HL-60 (cell line): ENCODE measurements around the gene ITGBL1.

Source experiments
- DNase-seq, 2 experiments: peaks; one replicate each; pipeline ENCODE4 v3.0.0-alpha.2; 2010 to 2020; ENCODE audit warnings: low read depth in 1 of 2, low spot score in 1 of 2
- H3K27ac ChIP-seq: fragments of 250-450 bp; sonication (Bioruptor Pico); replicated peaks from 2 replicates; pipeline ENCODE4 v1.5.1; 2020; ENCODE audit warnings: mild to moderate bottlenecking, moderate library complexity
- H3K27me3 ChIP-seq: fragments of 250-450 bp; sonication (Bioruptor Pico); 2 replicates; pipeline ENCODE4 v1.5.1; 2021; ENCODE audit warnings: mild to moderate bottlenecking, moderate library complexity; ENCODE audit not compliant: insufficient read depth, poor library complexity, severe bottlenecking
- H3K4me3 ChIP-seq: replicated peaks from 2 replicates; pipeline ENCODE4 v1.5.1; 2011; ENCODE audit warnings: mild to moderate bottlenecking, control low read depth, low read length; ENCODE audit not compliant: insufficient read depth
- GABPA ChIP-seq: IDR thresholded peaks from 2 replicates; pipeline ENCODE4 v1.6.1; 2012; ENCODE audit warnings: low read depth
- POLR2AphosphoS5 ChIP-seq: IDR thresholded peaks from 2 replicates; pipeline ENCODE4 v1.6.1; 2012; ENCODE audit warnings: low read depth
- SPI1 ChIP-seq: IDR thresholded peaks from 2 replicates; pipeline ENCODE4 v1.6.1; 2012; ENCODE audit warnings: low read depth, mild to moderate bottlenecking, borderline replicate concordance
- TF ChIP-seq, protein P1 (sequence below): IDR thresholded peaks from 2 replicates; pipeline ENCODE4 v1.6.1; 2012; ENCODE audit warnings: low read depth; ENCODE audit not compliant: insufficient replicate concordance
- TF ChIP-seq, protein P2 (sequence below): IDR thresholded peaks from one replicate; pipeline ENCODE4 v1.5.1; 2011; ENCODE audit warnings: low read length, control low read depth, inconsistent platforms; ENCODE audit not compliant: insufficient read depth

The ITGBL1 gene

DNA sequence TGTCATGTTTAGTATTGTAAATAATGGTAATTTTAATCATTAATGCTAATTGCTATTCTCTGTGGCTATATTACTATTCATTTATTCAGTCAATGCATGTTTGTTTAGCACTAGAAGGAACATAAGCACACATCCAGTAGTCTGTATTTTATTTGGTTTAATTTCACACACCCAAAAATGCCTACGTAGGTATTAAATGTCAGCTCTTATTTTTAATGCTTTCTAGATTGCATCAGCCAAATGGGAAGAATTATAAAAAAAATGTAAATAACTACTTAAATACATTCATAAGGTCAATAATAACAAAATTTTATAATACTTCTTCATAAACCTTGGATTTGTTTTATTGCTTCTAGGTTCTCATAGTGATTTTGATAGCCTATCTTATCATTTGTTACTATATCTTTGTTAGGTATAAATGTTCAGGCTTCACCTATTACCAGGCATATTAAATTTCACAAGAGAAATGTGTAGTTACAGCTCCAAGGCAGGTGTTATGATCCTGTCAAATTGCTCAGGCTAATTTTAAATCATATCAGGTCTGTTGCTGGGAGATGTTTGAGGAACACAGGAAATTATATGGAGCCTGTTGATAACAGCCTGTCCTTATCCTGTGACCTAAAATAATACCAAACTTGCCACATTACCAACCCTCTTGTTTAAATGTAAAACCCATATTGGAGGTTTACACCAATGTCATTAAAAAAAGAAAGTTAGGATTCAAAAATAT lies 34.4 kb downstream of the ITGBL1 start:
- no peak for TF ChIP-seq SPI1
- TF ChIP-seq, protein P1, sequence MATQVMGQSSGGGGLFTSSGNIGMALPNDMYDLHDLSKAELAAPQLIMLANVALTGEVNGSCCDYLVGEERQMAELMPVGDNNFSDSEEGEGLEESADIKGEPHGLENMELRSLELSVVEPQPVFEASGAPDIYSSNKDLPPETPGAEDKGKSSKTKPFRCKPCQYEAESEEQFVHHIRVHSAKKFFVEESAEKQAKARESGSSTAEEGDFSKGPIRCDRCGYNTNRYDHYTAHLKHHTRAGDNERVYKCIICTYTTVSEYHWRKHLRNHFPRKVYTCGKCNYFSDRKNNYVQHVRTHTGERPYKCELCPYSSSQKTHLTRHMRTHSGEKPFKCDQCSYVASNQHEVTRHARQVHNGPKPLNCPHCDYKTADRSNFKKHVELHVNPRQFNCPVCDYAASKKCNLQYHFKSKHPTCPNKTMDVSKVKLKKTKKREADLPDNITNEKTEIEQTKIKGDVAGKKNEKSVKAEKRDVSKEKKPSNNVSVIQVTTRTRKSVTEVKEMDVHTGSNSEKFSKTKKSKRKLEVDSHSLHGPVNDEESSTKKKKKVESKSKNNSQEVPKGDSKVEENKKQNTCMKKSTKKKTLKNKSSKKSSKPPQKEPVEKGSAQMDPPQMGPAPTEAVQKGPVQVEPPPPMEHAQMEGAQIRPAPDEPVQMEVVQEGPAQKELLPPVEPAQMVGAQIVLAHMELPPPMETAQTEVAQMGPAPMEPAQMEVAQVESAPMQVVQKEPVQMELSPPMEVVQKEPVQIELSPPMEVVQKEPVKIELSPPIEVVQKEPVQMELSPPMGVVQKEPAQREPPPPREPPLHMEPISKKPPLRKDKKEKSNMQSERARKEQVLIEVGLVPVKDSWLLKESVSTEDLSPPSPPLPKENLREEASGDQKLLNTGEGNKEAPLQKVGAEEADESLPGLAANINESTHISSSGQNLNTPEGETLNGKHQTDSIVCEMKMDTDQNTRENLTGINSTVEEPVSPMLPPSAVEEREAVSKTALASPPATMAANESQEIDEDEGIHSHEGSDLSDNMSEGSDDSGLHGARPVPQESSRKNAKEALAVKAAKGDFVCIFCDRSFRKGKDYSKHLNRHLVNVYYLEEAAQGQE, result no peak
- TF ChIP-seq GABPA, result no peak
- no peak for TF ChIP-seq POLR2AphosphoS5
- TF ChIP-seq, protein P2, sequence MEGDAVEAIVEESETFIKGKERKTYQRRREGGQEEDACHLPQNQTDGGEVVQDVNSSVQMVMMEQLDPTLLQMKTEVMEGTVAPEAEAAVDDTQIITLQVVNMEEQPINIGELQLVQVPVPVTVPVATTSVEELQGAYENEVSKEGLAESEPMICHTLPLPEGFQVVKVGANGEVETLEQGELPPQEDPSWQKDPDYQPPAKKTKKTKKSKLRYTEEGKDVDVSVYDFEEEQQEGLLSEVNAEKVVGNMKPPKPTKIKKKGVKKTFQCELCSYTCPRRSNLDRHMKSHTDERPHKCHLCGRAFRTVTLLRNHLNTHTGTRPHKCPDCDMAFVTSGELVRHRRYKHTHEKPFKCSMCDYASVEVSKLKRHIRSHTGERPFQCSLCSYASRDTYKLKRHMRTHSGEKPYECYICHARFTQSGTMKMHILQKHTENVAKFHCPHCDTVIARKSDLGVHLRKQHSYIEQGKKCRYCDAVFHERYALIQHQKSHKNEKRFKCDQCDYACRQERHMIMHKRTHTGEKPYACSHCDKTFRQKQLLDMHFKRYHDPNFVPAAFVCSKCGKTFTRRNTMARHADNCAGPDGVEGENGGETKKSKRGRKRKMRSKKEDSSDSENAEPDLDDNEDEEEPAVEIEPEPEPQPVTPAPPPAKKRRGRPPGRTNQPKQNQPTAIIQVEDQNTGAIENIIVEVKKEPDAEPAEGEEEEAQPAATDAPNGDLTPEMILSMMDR, result no peak
- no peak overlapping the region for H3K27ac ChIP-seq
- no peaks in the 10 kb centered on the region for H3K27me3 ChIP-seq
- no peak for DNase-seq
- H3K4me3 ChIP-seq, result no peak overlapping the region

DNA sequence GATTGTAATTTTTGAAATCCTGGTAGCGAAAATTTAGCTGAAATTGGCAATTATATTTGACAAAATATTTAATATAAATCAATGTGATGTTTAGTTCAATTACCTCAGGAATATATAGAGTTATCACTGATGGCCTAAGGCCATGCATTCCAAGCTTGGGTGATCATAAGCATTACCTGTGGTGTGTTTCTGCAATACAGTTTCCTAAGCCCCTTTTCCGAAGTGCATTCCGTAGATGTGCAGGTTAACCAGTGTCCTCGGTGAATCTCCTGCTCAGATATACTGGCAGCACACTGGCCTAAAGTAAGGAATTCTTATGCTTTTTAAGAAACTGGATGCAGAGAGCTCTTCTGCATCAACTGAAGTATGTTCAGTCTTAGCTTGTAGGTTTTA lies 35.0 kb downstream of the ITGBL1 start:
- Histone ChIP-seq H3K27me3 (no peaks in the 10 kb centered on the region), H3K4me3 (no peak overlapping the region), H3K27ac (no peak overlapping the region)
- TF ChIP-seq, protein P1, result no peak
- no peak for TF ChIP-seq GABPA
- TF ChIP-seq POLR2AphosphoS5, result no peak
- TF ChIP-seq SPI1, result no peak
- TF ChIP-seq, protein P2, result no peak
- DNase-seq, result no peak

DNA sequence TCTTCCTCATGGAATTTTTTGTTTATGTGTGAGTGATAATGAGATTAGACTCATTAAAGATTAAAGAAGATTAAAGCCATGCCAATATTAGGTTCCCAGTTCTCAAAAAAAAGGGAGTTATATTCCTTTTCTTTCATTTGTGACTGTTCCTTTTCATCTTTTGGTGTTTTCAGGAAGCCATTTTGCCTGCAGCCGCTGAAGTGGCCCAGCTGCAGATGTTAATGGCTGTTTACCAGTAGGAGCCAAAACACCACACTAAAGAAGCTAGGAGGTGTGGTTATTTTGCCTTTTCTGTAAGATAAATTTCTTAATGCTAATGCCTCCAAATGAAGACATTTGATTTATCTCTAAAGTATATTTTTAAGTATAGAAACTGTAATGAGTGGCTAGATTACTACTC lies 36.3 kb downstream of the ITGBL1 start:
- Histone ChIP-seq H3K27me3 (no peaks in the 10 kb centered on the region), H3K4me3 (no peak overlapping the region), H3K27ac (no peak overlapping the region)
- TF ChIP-seq POLR2AphosphoS5 (no peak), GABPA (no peak), SPI1 (no peak)
- TF ChIP-seq, protein P2, result no peak
- TF ChIP-seq, protein P1, result no peak
- DNase-seq, result no peak
